Measurements from ENCODE around the gene ACTR3C. TPM values are rescaled to one million over a fixed set of nuclear protein-coding genes. Genes with fewer than 3 reads are reported as not detected.

The ACTR3C gene
- total and polyA plus RNA-seq, 10 of the 15 experiments (the other 5 are each of a cell fraction or from before 2014, with no cell fraction given), result 2.0 to 10.2 (median 6.3) TPM

- no peak for TF ChIP-seq HDAC2 (IDR thresholded peaks at IDR 0.05)
- TF ChIP-seq ZNF217 (IDR thresholded peaks at IDR 0.05), result 0 out of 2 replicates have a peak, but pooled peaks have one; percentile 19
- peak; percentile 49; the same call in 1 of the 2 replicates for TF ChIP-seq SPI1 (IDR thresholded peaks at IDR 0.05; ENCODE audit: borderline replicate concordance, insufficient read depth, low read depth, low read length)
- TF ChIP-seq SIN3A (IDR thresholded peaks at IDR 0.05; ENCODE audit: low read depth, low read length), result no peak
- peak; percentile 84 for TF ChIP-seq IKZF2 (IDR thresholded peaks at IDR 0.05)
Observed at GRCh38 chr7:150363872-150364271, 40.5 kb upstream of the ACTR3C start (continued).

GRCh38 chr7:150363370-150363769 lies 40.0 kb upstream of the ACTR3C start:
- Histone ChIP-seq H3K4me1 (ENCODE audit: control insufficient read depth, insufficient read depth, low read length) (peaks cover 26% of the 10 kb centered on the region), H3K9ac (ENCODE audit: control insufficient read depth, insufficient read depth, low read length) (no peak overlapping the region), H3K79me2 (ENCODE audit: control insufficient read depth, insufficient read depth, low read length) (peaks cover 8% of the 10 kb centered on the region), H2AFZ (ENCODE audit: control insufficient read depth, low read depth, low read length) (no peak overlapping the region), H3K27me3 (replicated peaks in 1 of 2; ENCODE audit: control insufficient read depth in 2 of 2, insufficient read depth in 2 of 2, low read length in 1 of 2) (no peaks in the 10 kb centered on the region), H3K4me2 (ENCODE audit: control insufficient read depth, insufficient read depth) (peak overlapping the region; percentile 56; the same call in 1 of the 2 replicates), H3K9me3 (replicated peaks; ENCODE audit: control insufficient read depth, insufficient read depth, low read length) (no peaks in the 10 kb centered on the region), H3K27ac (ENCODE audit: control insufficient read depth, insufficient read depth) (no peak overlapping the region; the same call in 1 of the 2 replicates), H3K4me3 (no peak overlapping the region), H4K20me1 (ENCODE audit: control insufficient read depth, insufficient read depth) (no peaks in the 10 kb centered on the region), H3K36me3 (ENCODE audit: control insufficient read depth in 2 of 2, insufficient read depth in 2 of 2, low read length in 1 of 2) (no peaks in the 10 kb centered on the region)
- ATAC-seq, result no peak
- POLR2A ChIA-PET, result interaction anchor here (0.9 to 1.2 kb wide), 2 partner anchors 15 to 71 kb away, joined by 4 read pairs; no protein-coding TSS in a partner anchor
- TF ChIP-seq MYB (IDR thresholded peaks at IDR 0.05; ENCODE audit: borderline replicate concordance, low read depth, low read length) (no peak), KDM1A (IDR thresholded peaks at IDR 0.05; ENCODE audit: borderline replicate concordance) (no peak), STAT1 (conservative IDR thresholded peaks at IDR 0.05) (no peak), E2F4 (IDR thresholded peaks at IDR 0.05; ENCODE audit: low read depth, low read length) (no peak), POLR2AphosphoS2 (IDR thresholded peaks at IDR 0.05; ENCODE audit: low read depth, low read length) (no peak), MLLT1 (IDR thresholded peaks at IDR 0.05) (no peak), IKZF2 (IDR thresholded peaks at IDR 0.05) (no peak), TARDBP (IDR thresholded peaks at IDR 0.05; ENCODE audit: borderline replicate concordance) (no peak), RCOR1 (conservative IDR thresholded peaks at IDR 0.05; ENCODE audit: low read depth, low read length) (no peak), EED (IDR thresholded peaks at IDR 0.05; ENCODE audit: low read depth) (no peak), IRF5 (IDR thresholded peaks at IDR 0.05; ENCODE audit: borderline replicate concordance) (no peak), ZBED1 (IDR thresholded peaks at IDR 0.05; ENCODE audit: borderline replicate concordance) (no peak), RAD21 (IDR thresholded peaks at IDR 0.05; ENCODE audit: insufficient read depth, low read depth, low read length) (no peak), NR2F1 (conservative IDR thresholded peaks at IDR 0.05) (no peak), RFX5 (IDR thresholded peaks at IDR 0.05; ENCODE audit: low read depth, low read length) (no peak)
- no TSS peak for BruUV-seq (replicated peaks)
- no peak for FAIRE-seq
- SMC1A ChIA-PET (ENCODE audit: uncharacterized antibody, unreplicated experiment), result interaction anchor here (1.2 to 2.7 kb wide), 4 partner anchors 15 to 82 kb away, joined by 3 to 12 read pairs (median 6); no protein-coding TSS in a partner anchor
- CTCF ChIA-PET, result interaction anchor here (0.6 to 2.3 kb wide), 5 partner anchors 12 to 70 kb away, joined by 3 to 7 read pairs (median 4); no protein-coding TSS in a partner anchor
- RAD21 ChIA-PET (ENCODE audit: unreplicated experiment), result interaction anchor here (1.0 to 1.3 kb wide), 2 partner anchors 22 to 43 kb away, joined by 3 to 4 read pairs; a partner anchor contains a TSS
- in situ Hi-C loops (cut with MboI), result loop anchor here (5.0 kb wide), 1 partner anchor 49 kb away; no protein-coding TSS in a partner anchor
- no peak for DNase-seq (ENCODE audit: low read depth, low spot score)
- 94% methylated on average over 4 of the region's 4 CpGs for WGBS (ENCODE audit: insufficient coverage, insufficient replicate concordance, low lambda C conversion rate, missing lambda C conversion rate)
- intact Hi-C loops (cut with micrococcal nuclease; ENCODE audit: unreplicated experiment), result no loop called here
